Measurements from ENCODE around the gene DDX10. TPM values are rescaled to one million over a fixed set of nuclear protein-coding genes. Genes with fewer than 3 reads are reported as not detected.

Gene DDX10
- total and polyA plus RNA-seq, 4 donors = 8.0 to 11.8 (median 9.0) TPM

- Histone ChIP-seq H3K4me1 (ENCODE audit: control insufficient read depth in 4 of 4, insufficient read depth in 4 of 4, low read length in 3 of 4) (no peaks in the 10 kb centered on the region), H3K9me3 (ENCODE audit: control insufficient read depth in 4 of 4, low read length in 3 of 4) (no peaks in the 10 kb centered on the region), H3K27ac (ENCODE audit: low read depth in 1 of 2, low read length in 2 of 2) (no peak overlapping the region), H3K9ac (ENCODE audit: low read depth in 1 of 2, low read length in 2 of 2) (no peak overlapping the region), H3K27me3 (ENCODE audit: control insufficient read depth in 4 of 4, insufficient read depth in 4 of 4, low read length in 3 of 4) (no peaks in the 10 kb centered on the region), H3K36me3 (ENCODE audit: control insufficient read depth in 4 of 4, insufficient read depth in 3 of 4, low read depth in 1 of 4, low read length in 3 of 4) (no peaks in the 10 kb centered on the region), H3K4me3 (ENCODE audit: low read depth in 1 of 3, low read length in 3 of 3) (no peak overlapping the region)
- TF ChIP-seq JUND (IDR thresholded peaks at IDR 0.05) (no peak), CTCF (IDR thresholded peaks at IDR 0.05; ENCODE audit: low read depth, low read length, missing input control) (no peak), GABPA (IDR thresholded peaks at IDR 0.05 in 1 of 2, conservative IDR thresholded peaks at IDR 0.05 in 1 of 2) (no peak), EGR1 (IDR thresholded peaks at IDR 0.05; ENCODE audit: low read depth in 2 of 2) (no peak), FOXA1 (IDR thresholded peaks at IDR 0.05) (no peak), RAD21 (IDR thresholded peaks at IDR 0.05) (no peak), REST (IDR thresholded peaks at IDR 0.05) (no peak), RXRA (IDR thresholded peaks at IDR 0.05) (no peak), TAF1 (conservative IDR thresholded peaks at IDR 0.05) (no peak), ZBTB33 (IDR thresholded peaks at IDR 0.05) (no peak), HNF4G (IDR thresholded peaks at IDR 0.05) (no peak), HNF4A (conservative IDR thresholded peaks at IDR 0.05) (no peak), ATF3 (IDR thresholded peaks at IDR 0.05) (no peak), MAX (IDR thresholded peaks at IDR 0.05) (no peak), SP1 (IDR thresholded peaks at IDR 0.05) (no peak), NR2F2 (IDR thresholded peaks at IDR 0.05) (no peak), YY1 (IDR thresholded peaks at IDR 0.05) (no peak)
- no peak for DNase-seq (ENCODE audit: low spot score)
Observed at GRCh38 chr11:108881131-108881530, 216.3 kb downstream of the DDX10 start.
